H4 (cell line): Measurements from ENCODE around the gene LONRF3. TPM values are rescaled to one million over a fixed set of nuclear protein-coding genes. Genes with fewer than 3 reads are reported as not detected.
"Not testable (repeated sequence)": the region's sequence is repeated elsewhere in the genome, so short reads cannot be mapped to it uniquely, and the experiment has no call there.

Experiments
- DNase-seq: peaks from one replicate; pipeline ENCODE4 v3.0.0-alpha.2; 2015; ENCODE audit warnings: low spot score
- total RNA-seq: library from RNA; depleted of rRNA; stranded (reverse); fragments of >200 nt; shearing (Covaris generic); gene quantifications from 2 replicates; pipeline ENCODE4 v1.2.3, GENCODE V29; 2014

The LONRF3 gene
- total RNA-seq, 1 experiment from 2014 or later, result 2.7 TPM

GRCh38 chrX:118983513-118983912, 9.1 kb downstream of the LONRF3 start:
- no peak for DNase-seq

GRCh38 chrX:118988911-118989310, 14.5 kb downstream of the LONRF3 start:
- no peak for DNase-seq

GRCh38 chrX:118989886-118990285, 15.5 kb downstream of the LONRF3 start:
- DNase-seq, result no peak

GRCh38 chrX:118990512-118991227, 16.3 kb downstream of the LONRF3 start:
- no peak for DNase-seq

- DNase-seq, result not testable (repeated sequence)
Measured at GRCh38 chrX:118992441-118993121, 18.2 kb downstream of the LONRF3 start.

GRCh38 chrX:119003462-119003861, 29.0 kb downstream of the LONRF3 start:
- no peak for DNase-seq

GRCh38 chrX:119004920-119005524, 30.6 kb downstream of the LONRF3 start:
- peak; percentile 26 for DNase-seq

GRCh38 chrX:119007189-119007770, 32.9 kb downstream of the LONRF3 start:
- DNase-seq, result no peak

GRCh38 chrX:119008110-119008744, 33.8 kb downstream of the LONRF3 start:
- peak; percentile 6 for DNase-seq

GRCh38 chrX:119009071-119009470, 34.7 kb downstream of the LONRF3 start:
- no peak for DNase-seq

GRCh38 chrX:119010491-119010890, 36.1 kb downstream of the LONRF3 start:
- no peak for DNase-seq

GRCh38 chrX:119013164-119013563, 38.7 kb downstream of the LONRF3 start:
- no peak for DNase-seq

- peak; percentile 88 for DNase-seq
Measured at GRCh38 chrX:119015407-119016237, 41.2 kb downstream of the LONRF3 start.

- no peak for DNase-seq
Measured at GRCh38 chrX:119017077-119017476, 42.7 kb downstream of the LONRF3 start.

GRCh38 chrX:119025900-119026299, 51.5 kb downstream of the LONRF3 start:
- no peak for DNase-seq

GRCh38 chrX:119026344-119026743, 51.9 kb downstream of the LONRF3 start:
- DNase-seq, result not testable (repeated sequence)

GRCh38 chrX:119027960-119028732, 53.7 kb downstream of the LONRF3 start:
- DNase-seq, result not testable (repeated sequence)

GRCh38 chrX:119028733-119029330, 54.4 kb downstream of the LONRF3 start:
- DNase-seq, result no peak

- not testable (repeated sequence) for DNase-seq
Measured at GRCh38 chrX:119029656-119030055, 55.2 kb downstream of the LONRF3 start.

GRCh38 chrX:119030990-119031389, 56.6 kb downstream of the LONRF3 start:
- no peak for DNase-seq
